Muscle layer of colon (tissue), 2 donors: ENCODE data around the gene PDCD1.

Experiments used
- H3K27ac ChIP-seq: one replicate; pipeline ENCODE4 v1.7.0; 2013; ENCODE audit warnings: low read depth, mild to moderate bottlenecking, low read length, moderate library complexity
- H3K27me3 ChIP-seq, 2 donors: one replicate each; pipeline ENCODE4 v1.7.0; 2013; ENCODE audit warnings: low read length in 2 of 2, mild to moderate bottlenecking in 2 of 2; ENCODE audit not compliant: insufficient read depth in 2 of 2, control insufficient read depth in 1 of 2
- H3K36me3 ChIP-seq: one replicate; pipeline ENCODE4 v1.7.0; 2013; ENCODE audit warnings: mild to moderate bottlenecking, low read length; ENCODE audit not compliant: insufficient read depth
- H3K4me1 ChIP-seq: one replicate; pipeline ENCODE4 v1.7.0; 2013; ENCODE audit warnings: mild to moderate bottlenecking, low read length; ENCODE audit not compliant: insufficient read depth
- H3K4me3 ChIP-seq, 2 donors: one replicate each; pipeline ENCODE4 v1.7.0; 2013; ENCODE audit warnings: low read length in 2 of 2, low read depth in 1 of 2, mild to moderate bottlenecking in 1 of 2, moderate library complexity in 1 of 2
- H3K9ac ChIP-seq: one replicate; pipeline ENCODE4 v1.7.0; 2013; ENCODE audit warnings: low read length
- H3K9me3 ChIP-seq: one replicate; pipeline ENCODE4 v1.7.0; 2013; ENCODE audit warnings: mild to moderate bottlenecking, low read length
- donor health status: abdominal sarcoma.
- donor health status: Adenocarcinoma of cecum.

The PDCD1 gene

DNA sequence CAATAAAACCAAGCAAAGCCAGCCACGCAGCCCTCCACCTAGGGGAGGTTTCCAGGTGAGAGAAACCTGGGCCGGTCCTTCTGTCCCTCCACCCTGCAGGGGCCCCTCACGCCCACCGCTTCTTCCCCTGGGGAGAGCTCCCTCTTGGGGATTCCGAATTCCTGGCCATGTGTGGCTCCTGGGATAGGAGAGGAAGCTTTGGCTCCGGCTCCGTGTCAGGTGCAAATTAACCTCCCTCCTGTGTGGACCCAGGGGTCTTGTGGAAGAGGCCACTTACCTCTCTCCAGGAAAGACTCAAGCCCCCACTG is 15.1 kb upstream of the PDCD1 start:
- H3K9me3 ChIP-seq: no peaks in the 10 kb centered on the region
- no peaks in the 10 kb centered on the region for H3K4me1 ChIP-seq
- H3K27ac ChIP-seq: no peak overlapping the region
- H3K4me3 ChIP-seq: no peak overlapping the region
- H3K36me3 ChIP-seq: no peaks in the 10 kb centered on the region
- H3K9ac ChIP-seq: no peak overlapping the region
- peaks cover 0 to under 1% of the 10 kb centered on the region in 2 donors for H3K27me3 ChIP-seq

DNA sequence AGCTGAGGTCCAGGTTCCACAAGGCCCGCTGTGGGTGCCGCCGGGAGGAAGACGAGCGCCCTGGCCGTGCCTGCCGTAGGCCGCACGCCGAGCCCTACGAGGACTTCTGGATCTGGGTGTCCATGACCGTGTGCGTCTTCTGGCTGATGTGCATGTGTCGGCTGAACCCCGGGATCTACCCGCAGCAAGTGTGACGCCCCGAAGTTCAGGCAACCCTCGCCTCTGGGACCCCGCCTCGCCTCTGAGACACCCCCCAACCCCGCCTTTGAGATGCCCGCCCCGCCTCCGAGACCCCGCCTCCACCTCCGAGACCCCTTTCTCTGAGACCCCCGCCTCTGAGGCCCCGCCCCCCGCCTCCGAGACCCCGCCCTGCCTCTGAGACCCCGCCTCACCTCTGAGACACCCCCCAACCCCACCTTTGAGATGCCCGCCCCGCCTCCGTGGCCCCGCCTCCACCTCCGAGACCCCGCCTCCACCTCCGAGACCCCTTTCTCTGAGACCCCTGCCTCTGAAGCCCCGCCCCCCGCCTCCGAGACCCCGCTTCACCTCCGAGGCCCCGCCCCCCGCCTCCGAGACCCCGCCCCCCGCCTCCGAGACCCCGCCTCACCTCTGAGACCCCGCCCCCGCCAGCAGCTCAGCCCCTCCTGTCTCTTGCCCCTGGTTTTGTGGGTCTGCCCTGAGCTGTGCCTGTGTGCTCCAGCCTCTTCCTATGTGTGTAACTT is 14.5 kb upstream of the PDCD1 start:
- no peaks in the 10 kb centered on the region for H3K9me3 ChIP-seq

GRCh38 chr2:241872313-241872642 is 13.6 kb upstream of the PDCD1 start:
- Histone ChIP-seq H3K4me3 (no peak overlapping the region), H3K9ac (no peak overlapping the region), H3K9me3 (no peaks in the 10 kb centered on the region), H3K4me1 (no peaks in the 10 kb centered on the region), H3K27me3 (peaks cover 0 to 15% of the 10 kb centered on the region in 2 donors), H3K36me3 (no peaks in the 10 kb centered on the region), H3K27ac (no peak overlapping the region)

More for the DNA sequence above, 14.5 kb upstream of the PDCD1 start:
- Histone ChIP-seq H3K4me3 (no peak overlapping the region), H3K4me1 (no peaks in the 10 kb centered on the region), H3K27me3 (peaks cover 0 to 6% of the 10 kb centered on the region in 2 donors), H3K27ac (no peak overlapping the region), H3K9ac (no peak overlapping the region), H3K36me3 (no peaks in the 10 kb centered on the region)

DNA sequence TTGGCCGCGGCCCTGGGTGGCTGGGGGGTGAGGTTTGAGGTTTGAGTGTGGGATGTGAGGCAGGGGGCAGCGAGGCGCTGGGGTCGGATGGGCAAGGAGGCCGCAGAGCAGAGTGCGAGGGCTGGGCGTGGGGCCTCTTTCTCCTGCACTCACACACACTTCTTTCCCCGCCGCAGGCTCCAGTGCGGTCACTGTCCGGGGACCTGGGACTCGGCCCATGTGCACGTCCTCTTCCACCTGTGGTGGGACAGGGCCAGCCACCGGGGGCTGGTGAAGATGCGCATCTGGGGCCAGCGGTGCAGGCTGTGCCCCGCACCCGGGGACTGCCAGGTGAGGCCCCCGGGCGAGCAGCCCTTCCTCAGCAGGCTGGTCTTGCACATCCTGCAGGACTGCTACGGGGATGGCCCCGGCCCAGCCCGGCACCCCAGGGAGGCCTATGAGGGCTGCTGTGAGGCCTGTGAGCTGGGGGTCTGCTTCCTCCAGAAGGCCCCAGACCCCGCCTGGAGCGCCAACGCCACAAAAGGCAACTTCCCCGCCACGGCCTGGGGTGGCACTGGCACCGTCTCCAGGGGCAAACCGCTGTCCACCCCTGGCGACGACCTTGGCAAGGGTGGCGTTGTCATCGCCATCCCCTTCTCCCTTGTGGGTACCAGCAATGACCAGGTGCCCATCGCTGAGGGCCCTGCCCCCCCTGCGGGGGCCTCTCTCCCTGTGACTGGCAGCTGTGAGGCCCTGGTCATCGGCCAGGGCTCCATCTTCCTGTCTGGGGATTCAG is 13.0 kb upstream of the PDCD1 start:
- Histone ChIP-seq H3K27ac (no peak overlapping the region), H3K36me3 (no peaks in the 10 kb centered on the region), H3K4me1 (no peaks in the 10 kb centered on the region), H3K4me3 (no peak overlapping the region), H3K27me3 (peaks cover 0 to 21% of the 10 kb centered on the region in 2 donors), H3K9me3 (no peaks in the 10 kb centered on the region), H3K9ac (no peak overlapping the region)

DNA sequence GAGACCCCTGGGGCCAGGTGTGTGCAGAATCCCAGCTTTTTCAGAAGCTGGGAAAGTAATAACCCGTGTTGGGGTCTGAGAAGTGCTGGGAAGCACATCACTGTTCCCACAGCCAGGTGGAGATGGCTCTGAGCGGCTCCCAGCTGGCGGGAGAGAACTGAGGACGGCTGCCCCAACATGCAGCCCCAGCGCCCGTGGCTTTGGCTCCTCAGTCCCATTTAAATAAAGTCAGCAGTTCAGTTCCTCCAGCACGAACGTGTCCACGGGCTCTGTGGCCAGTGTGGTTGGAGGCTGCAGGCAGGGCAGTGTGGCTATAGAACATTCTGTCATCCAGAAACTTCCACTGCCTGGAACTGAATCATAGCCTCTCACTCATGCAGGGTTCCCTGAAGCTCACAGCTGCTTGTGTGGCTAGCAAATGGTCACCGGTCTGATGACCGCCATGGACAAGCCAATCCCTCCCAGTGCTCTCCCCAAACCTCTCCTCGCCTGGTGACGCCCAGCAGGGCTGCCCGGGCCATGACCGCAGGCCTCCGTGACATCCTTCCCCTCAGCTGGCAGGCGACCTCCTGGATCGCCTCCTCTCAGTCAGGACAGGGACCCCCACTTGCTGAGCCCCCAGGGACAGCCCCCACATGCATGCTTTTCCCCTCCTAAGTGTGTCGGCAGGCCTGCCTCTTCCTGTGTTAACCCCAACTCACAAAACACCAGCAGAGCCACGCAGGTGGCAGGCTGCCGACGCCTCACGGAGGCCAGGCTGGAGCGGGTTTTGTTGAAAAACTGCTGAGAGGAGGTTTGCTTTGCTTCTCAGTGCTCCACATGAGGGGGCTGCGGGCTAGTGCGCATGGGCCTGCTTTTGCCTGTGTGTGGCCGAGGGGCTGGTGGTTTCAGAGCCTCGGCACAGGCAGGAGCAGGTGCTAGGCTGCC is 12.2 kb upstream of the PDCD1 start:
- peaks cover 1 to 29% of the 10 kb centered on the region in 2 donors for H3K27me3 ChIP-seq
- no peak overlapping the region for H3K4me3 ChIP-seq
- no peak overlapping the region for H3K27ac ChIP-seq
- H3K9ac ChIP-seq: no peak overlapping the region
- no peaks in the 10 kb centered on the region for H3K4me1 ChIP-seq
- no peaks in the 10 kb centered on the region for H3K9me3 ChIP-seq
- H3K36me3 ChIP-seq: no peaks in the 10 kb centered on the region

GRCh38 chr2:241870081-241870541 is 11.4 kb upstream of the PDCD1 start:
- no peaks in the 10 kb centered on the region for H3K9me3 ChIP-seq
- no peak overlapping the region for H3K4me3 ChIP-seq
- H3K36me3 ChIP-seq: no peaks in the 10 kb centered on the region
- no peaks in the 10 kb centered on the region for H3K4me1 ChIP-seq
- H3K27me3 ChIP-seq: peaks cover 9 to 36% of the 10 kb centered on the region in 2 donors
- H3K27ac ChIP-seq: no peak overlapping the region
- H3K9ac ChIP-seq: no peak overlapping the region

GRCh38 chr2:241869087-241869961 is 10.6 kb upstream of the PDCD1 start, which contains the start of gene RTP5:
Gene RTP5, plus strand, starts transcription at chr2:241869729. Its CDS starts 28 bp downstream, at chr2:241869757.
- Histone ChIP-seq H3K9ac (no peak within 1 kb of the TSS), H3K4me1 (no peaks in the 10 kb centered on the region), H3K4me3 (no peak within 1 kb of the TSS), H3K27ac (no peak within 1 kb of the TSS), H3K36me3 (no peaks in the 10 kb centered on the region), H3K9me3 (no peaks in the 10 kb centered on the region), H3K27me3 (peaks cover 17 to 44% of the 10 kb centered on the region in 2 donors)

DNA sequence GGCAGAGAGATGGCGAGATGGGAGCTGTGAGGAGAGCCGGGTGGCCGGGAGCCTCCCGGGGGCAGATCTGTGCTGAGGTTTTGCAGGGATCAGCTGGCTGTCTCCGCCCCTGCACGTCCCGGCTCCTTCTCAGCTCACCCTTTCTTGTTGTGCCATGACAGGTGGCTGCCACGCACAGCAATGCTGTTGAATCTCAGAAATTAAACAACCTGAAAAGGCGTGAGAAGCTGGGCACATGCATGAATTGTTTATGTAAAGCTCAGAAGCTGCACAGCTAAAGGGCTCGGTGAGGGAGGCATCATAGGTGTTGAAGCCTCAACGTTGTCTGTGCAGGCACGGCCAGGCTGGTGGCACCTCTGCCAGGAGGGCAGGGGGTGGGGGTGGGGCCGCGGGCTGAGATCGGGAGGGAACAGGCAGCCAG is 10.0 kb upstream of the PDCD1 start:
- Histone ChIP-seq H3K27ac (no peak overlapping the region), H3K27me3 (peaks cover 22 to 50% of the 10 kb centered on the region in 2 donors), H3K4me1 (peaks cover 5% of the 10 kb centered on the region)

GRCh38 chr2:241867776-241868420 is 9.2 kb upstream of the PDCD1 start:
- H3K9ac ChIP-seq: no peak overlapping the region
- H3K27me3 ChIP-seq: peaks cover 22 to 58% of the 10 kb centered on the region in 2 donors
- no peak overlapping the region for H3K4me3 ChIP-seq
- no peaks in the 10 kb centered on the region for H3K36me3 ChIP-seq
- no peaks in the 10 kb centered on the region for H3K9me3 ChIP-seq
- no peak overlapping the region for H3K27ac ChIP-seq
- H3K4me1 ChIP-seq: peaks cover 9% of the 10 kb centered on the region

More for the DNA sequence above, 10.0 kb upstream of the PDCD1 start:
- H3K4me3 ChIP-seq: no peak overlapping the region
- H3K36me3 ChIP-seq: no peaks in the 10 kb centered on the region
- no peaks in the 10 kb centered on the region for H3K9me3 ChIP-seq
- H3K9ac ChIP-seq: no peak overlapping the region
